ENCODE measurements around the gene PTPRD.

Gene PTPRD

GRCh38 chr9:8877753-8878494 lies 1734.9 kb downstream of the PTPRD start:
- DNase-seq = no peak

GRCh38 chr9:8876303-8876702 lies 1736.5 kb downstream of the PTPRD start:
- no peak for DNase-seq

GRCh38 chr9:8874482-8874881 lies 1738.3 kb downstream of the PTPRD start:
- no peak for DNase-seq

- DNase-seq = no peak
Measured at GRCh38 chr9:8872802-8873201, 1740.0 kb downstream of the PTPRD start.

GRCh38 chr9:8871796-8872445 lies 1740.9 kb downstream of the PTPRD start:
- DNase-seq = no peak

GRCh38 chr9:8871396-8871795 lies 1741.4 kb downstream of the PTPRD start:
- no peak for DNase-seq

GRCh38 chr9:8869812-8870211 lies 1743.0 kb downstream of the PTPRD start:
- no peak for DNase-seq

- DNase-seq = no peak
Measured at GRCh38 chr9:8868632-8869031, 1744.2 kb downstream of the PTPRD start.

GRCh38 chr9:8867148-8867547 lies 1745.7 kb downstream of the PTPRD start:
- no peak for DNase-seq

GRCh38 chr9:8864545-8864896 lies 1748.3 kb downstream of the PTPRD start:
- DNase-seq = no peak

- no peak for DNase-seq
Measured at GRCh38 chr9:8863886-8864544, 1748.8 kb downstream of the PTPRD start.

- no peak for DNase-seq
Measured at GRCh38 chr9:8863069-8863468, 1749.7 kb downstream of the PTPRD start.

GRCh38 chr9:8860925-8861324 lies 1751.9 kb downstream of the PTPRD start:
- no peak for DNase-seq

GRCh38 chr9:8860086-8860485 lies 1752.7 kb downstream of the PTPRD start:
- DNase-seq = no peak

GRCh38 chr9:8859416-8859815 lies 1753.4 kb downstream of the PTPRD start:
- no peak for DNase-seq

GRCh38 chr9:8858596-8859161 lies 1754.1 kb downstream of the PTPRD start:
- no peak for DNase-seq

GRCh38 chr9:8857926-8858595 lies 1754.7 kb downstream of the PTPRD start:
- DNase-seq = no peak

GRCh38 chr9:8857068-8857925 lies 1755.5 kb downstream of the PTPRD start:
- DNase-seq = no peak

- DNase-seq = no peak
Measured at GRCh38 chr9:8856396-8857067, 1756.3 kb downstream of the PTPRD start.

GRCh38 chr9:8855046-8855445 lies 1757.8 kb downstream of the PTPRD start:
- DNase-seq = no peak

- no peak for DNase-seq
Measured at GRCh38 chr9:8852301-8852864, 1760.4 kb downstream of the PTPRD start.
